K562 (cell line): Measurements from ENCODE around the gene VWA3A. TPM values are rescaled to one million over a fixed set of nuclear protein-coding genes. Genes with fewer than 3 reads are reported as not detected.

Source experiments
- ATAC-seq: fragments of 200-7000 bp; cut with Tn5 transposase; 3 replicates; pipeline ENCODE4 v1.9.1; 2020; ENCODE audit warnings: moderate library complexity
- BruUV-seq: library from RNA; stranded (reverse); fragments of 400-500 nt; replicated peaks from 2 replicates; lab custom pipeline; 2021; lab: Mats Ljungman, UMichigan
- CTCF ChIA-PET: fragments of 300-600 bp; formaldehyde crosslinking; extraction: SDS; loops from one replicate; lab custom pipeline; 2021; ENCODE audit warnings: low intra/inter-chr PET ratio; lab: Yijun Ruan, JAX
- POLR2A ChIA-PET: fragments of 300-600, 350-650 bp; sonication (Branson Sonifier 250); formaldehyde crosslinking; extraction: SDS; loops from one replicate; lab custom pipeline; 2021; ENCODE audit warnings: antibody characterized with exemption, inconsistent platforms; lab: Yijun Ruan, JAX
- DNase-seq, 4 experiments: peaks; one replicate each; pipeline versions ENCODE4 v3.0.0 to v3.0.0-alpha.2; 2011 to 2018; ENCODE audit warnings: low spot score in 3 of 4, mixed read lengths in 3 of 4; ENCODE audit errors: extremely low read depth in 1 of 4
- FAIRE-seq: peaks from 2 replicates; lab custom pipeline; 2011; peaks lifted over from hg19 to GRCh38; lab: Jason Lieb, UNC
- H2AFZ ChIP-seq: 2 replicates; pipeline ENCODE4 v1.6.0; 2011; ENCODE audit warnings: low read depth, low read length, control low read depth, inconsistent platforms
- H3K27ac ChIP-seq: fragments of 200-600 bp; 3 replicates; pipeline ENCODE4 v1.8.0; 2011; ENCODE audit warnings: low read depth, mild to moderate bottlenecking, control low read depth, inconsistent platforms, low read length, moderate library complexity, mixed read lengths; ENCODE audit errors: extremely low read depth
- H3K27me3 ChIP-seq, 2 experiments: fragments of 300-600 bp in 1 of 2; 2 replicates in 1 of 2; 3 replicates in 1 of 2; pipeline versions ENCODE4 v1.6.0 to v1.8.0; 2011; ENCODE audit warnings: inconsistent platforms in 2 of 2, low read length in 2 of 2, mild to moderate bottlenecking in 1 of 2, mixed read lengths in 1 of 2, moderate library complexity in 1 of 2; ENCODE audit not compliant: control insufficient read depth in 2 of 2, insufficient read depth in 2 of 2
- H3K36me3 ChIP-seq: fragments of 300-600 bp; 3 replicates; pipeline ENCODE4 v1.8.0; 2011; ENCODE audit warnings: mild to moderate bottlenecking, low read length, inconsistent platforms; ENCODE audit not compliant: control insufficient read depth, insufficient read depth
- H3K4me1 ChIP-seq, 2 experiments: fragments of 200-600 bp in 1 of 2; replicated peaks in 1 of 2; 2 replicates in 1 of 2; 3 replicates in 1 of 2; pipeline versions ENCODE4 v1.5.1 to v1.8.0; 2011; ENCODE audit warnings: inconsistent platforms in 2 of 2, low read length in 2 of 2, mild to moderate bottlenecking in 1 of 2, mixed read lengths in 1 of 2, moderate library complexity in 1 of 2; ENCODE audit not compliant: control insufficient read depth in 2 of 2, insufficient read depth in 2 of 2
- H3K4me2 ChIP-seq: 2 replicates; pipeline ENCODE4 v1.6.1; 2011; ENCODE audit warnings: low read length, control low read depth, inconsistent platforms, mixed read lengths; ENCODE audit not compliant: insufficient read depth
- H3K4me3 ChIP-seq: fragments of 200-600 bp; sonication (generic), shearing (Covaris generic); 2 replicates; pipeline ENCODE4 v1.5.1; 2016; ENCODE audit warnings: control low read depth, inconsistent platforms
- H3K79me2 ChIP-seq: fragments of 200-600 bp; 3 replicates; pipeline ENCODE4 v1.8.0; 2011; ENCODE audit warnings: low read length, inconsistent platforms; ENCODE audit not compliant: control insufficient read depth, insufficient read depth
- H3K9ac ChIP-seq, 2 experiments: 2 replicates each; pipeline versions ENCODE4 v1.6.0 to v1.6.1; 2011; ENCODE audit warnings: low read depth in 2 of 2, low read length in 2 of 2, control low read depth in 1 of 2, inconsistent platforms in 1 of 2, mild to moderate bottlenecking in 1 of 2, mixed read lengths in 1 of 2; ENCODE audit not compliant: insufficient read depth in 1 of 2
- H3K9me1 ChIP-seq: one replicate; pipeline ENCODE4 v1.6.0; 2011; ENCODE audit warnings: inconsistent platforms, mild to moderate bottlenecking, low read length, moderate library complexity; ENCODE audit not compliant: control insufficient read depth, insufficient read depth
- H3K9me3 ChIP-seq: replicated peaks from 2 replicates; pipeline ENCODE4 v1.5.1; 2011; ENCODE audit warnings: low read depth, low read length, inconsistent platforms; ENCODE audit not compliant: control insufficient read depth, insufficient read depth
- H4K20me1 ChIP-seq: replicated peaks from 2 replicates; pipeline ENCODE4 v1.6.1; 2011; ENCODE audit warnings: low read length, inconsistent platforms, mixed read lengths; ENCODE audit not compliant: control insufficient read depth, insufficient read depth
- JUN ChIP-seq, 2 experiments: sonication (generic) in 1 of 2; formaldehyde crosslinking in 1 of 2; IDR thresholded peaks; 2 replicates each; pipeline versions ENCODE4 v1.6.1 to v1.8.0; 2012 to 2022; ENCODE audit warnings: borderline replicate concordance in 2 of 2, mild to moderate bottlenecking in 2 of 2, improper control_type of control experiment in 1 of 2, low read depth in 1 of 2, low read length in 1 of 2, missing genetic modification reagents in 1 of 2
- PHB2 ChIP-seq: fragments of 450-650 bp; IDR thresholded peaks from 2 replicates; pipeline ENCODE4 v1.6.1; 2017; ENCODE audit warnings: low read depth
- POU5F1 ChIP-seq: fragments of 150-350 bp; IDR thresholded peaks from 2 replicates; pipeline ENCODE4 v1.6.1; 2014; ENCODE audit warnings: borderline replicate concordance, low read length, low read depth, mild to moderate bottlenecking; ENCODE audit not compliant: partially characterized antibody
- PRPF4 ChIP-seq: fragments of 200-400 bp; formaldehyde crosslinking; IDR thresholded peaks from one replicate; pipeline ENCODE4 v1.6.1; 2017; ENCODE audit warnings: low read length, low read depth, mild to moderate bottlenecking; ENCODE audit not compliant: insufficient read depth, poor library complexity, severe bottlenecking
- RNF2 ChIP-seq: sonication (generic); IDR thresholded peaks from 2 replicates; pipeline ENCODE4 v1.6.1; 2016
- SIRT6 ChIP-seq: IDR thresholded peaks from one replicate; pipeline ENCODE4 v1.6.1; 2012; ENCODE audit warnings: low read depth, mild to moderate bottlenecking, control low read depth, inconsistent platforms, low read length, moderate library complexity
- THRAP3 ChIP-seq: fragments of 450-650 bp; IDR thresholded peaks from 2 replicates; pipeline ENCODE4 v1.6.1; 2016; ENCODE audit warnings: mild to moderate bottlenecking, inconsistent platforms, borderline replicate concordance
- XRCC5 ChIP-seq: fragments of 200-400 bp; formaldehyde crosslinking; IDR thresholded peaks from 2 replicates; pipeline ENCODE4 v1.6.1; 2017; ENCODE audit warnings: low read depth, mild to moderate bottlenecking, low read length
- ZNF143 ChIP-seq: sonication (generic); formaldehyde crosslinking; IDR thresholded peaks from 2 replicates; pipeline ENCODE4 v1.9.0; 2022; ENCODE audit warnings: mild to moderate bottlenecking, missing genetic modification reagents
- ZNF174 ChIP-seq: fragments of 250-450 bp; sonication (Bioruptor Pico); IDR thresholded peaks from 2 replicates; pipeline ENCODE4 v1.4.0; 2020; ENCODE audit warnings: mild to moderate bottlenecking
- ZNF512 ChIP-seq: IDR thresholded peaks from 2 replicates; pipeline ENCODE4 v1.6.1; 2016; ENCODE audit warnings: missing genetic modification characterization, missing compliant biosample characterization
- ZNF778 ChIP-seq: fragments of 450-650 bp; formaldehyde crosslinking; IDR thresholded peaks from 2 replicates; pipeline ENCODE4 v1.4.0; 2020; ENCODE audit warnings: mild to moderate bottlenecking, moderate library complexity
- WGBS: fragments of 100-300 bp; shearing (Covaris generic); methylation state at CpG from one replicate; pipeline ENCODE4 v1.1.6; 2016; ENCODE audit warnings: low coverage, mixed read lengths; ENCODE audit not compliant: insufficient coverage; ENCODE audit errors: missing lambda C conversion rate; 5-methylcytosine and 5-hydroxymethylcytosine counted together
- in situ Hi-C: fragments of 300-500 bp; cut with MboI; formaldehyde crosslinking; loops from 4 replicates; pipeline ENCODE4 v1.15.0; 2018; ENCODE audit warnings: inconsistent platforms, mixed read lengths
- intact Hi-C: fragments of 100-400 bp; cut with micrococcal nuclease; formaldehyde crosslinking; loops from 2 replicates; pipeline ENCODE4 v1.14.2; 2022
- polyA plus RNA-seq, 8 experiments: library from polyadenylated mRNA; depleted of rRNA in 4 of 8; stranded (reverse) in 5 of 8; unstranded in 3 of 8; fragments of >200 nt; fragmentation: Nextera tagmentation in 2 of 8; fragmentation: Illumina TruSeq in 1 of 8; extraction: Ambion mirVana in 2 of 8; extraction: Trizol in 1 of 8; gene quantifications; 2 replicates each; pipeline versions ENCODE4 v1.2.1 to v1.2.3, GENCODE V29; 2011 to 2014; ENCODE audit warnings: inconsistent platforms in 1 of 8, missing spikeins in 1 of 8
- total RNA-seq, 7 experiments: library from RNA; depleted of rRNA in 6 of 7; stranded (reverse); fragments of >200 nt in 6 of 7; fragmentation: Illumina TruSeq in 2 of 7; extraction: Trizol in 2 of 7; gene quantifications; 2 replicates each; pipeline versions ENCODE4 v1.2.1 to v1.2.3, GENCODE V29; 2011 to 2021; ENCODE audit warnings: low replicate concordance in 1 of 7
- TF ChIP-seq, protein P1 (sequence below): fragments of 450-650 bp; formaldehyde crosslinking; IDR thresholded peaks from 2 replicates; pipeline ENCODE4 v1.4.0; 2022; ENCODE audit warnings: missing genetic modification characterization
- TF ChIP-seq, protein P2 (sequence below): fragments of 450-650 bp; formaldehyde crosslinking; IDR thresholded peaks from 2 replicates; pipeline ENCODE4 v1.4.0; 2020; ENCODE audit warnings: mild to moderate bottlenecking, mixed read lengths

The VWA3A gene
- total and polyA plus RNA-seq, 9 of the 15 experiments (the other 6 are each of a cell fraction or from before 2014, with no cell fraction given), result not detected

DNA sequence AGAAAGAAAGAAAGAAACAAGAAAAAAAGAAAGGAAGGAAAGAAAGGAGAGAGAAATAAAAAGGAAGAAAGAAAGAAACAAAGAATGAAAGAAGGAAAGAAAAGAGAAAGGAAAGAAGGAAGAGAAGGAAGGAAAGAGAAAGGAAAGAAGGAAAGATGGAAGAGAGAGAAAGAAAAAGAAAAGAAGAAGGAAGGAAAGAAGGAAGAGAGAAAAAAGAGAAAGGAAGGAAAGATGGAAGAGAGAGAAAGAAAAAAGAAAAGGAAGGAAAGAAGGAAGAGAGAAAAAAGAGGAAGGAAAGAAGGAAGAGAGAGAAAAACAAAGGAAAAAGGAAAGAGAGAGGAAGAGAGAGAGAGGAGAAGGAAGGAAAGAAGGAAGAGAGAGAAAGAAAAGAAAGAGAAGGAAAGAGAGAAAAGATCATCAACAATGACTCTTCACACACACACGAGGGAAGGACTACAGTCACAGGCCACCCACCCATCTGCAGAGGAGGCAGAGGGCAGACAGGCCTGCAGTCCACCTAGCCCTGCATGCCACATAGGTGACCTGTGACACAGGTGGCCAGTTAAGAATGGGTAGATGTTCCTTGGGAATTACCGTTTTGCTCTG, 23.9 kb downstream of the VWA3A start (continued):
- peak; percentile 98 for TF ChIP-seq ZNF512 (tag)
- TF ChIP-seq, protein P1, sequence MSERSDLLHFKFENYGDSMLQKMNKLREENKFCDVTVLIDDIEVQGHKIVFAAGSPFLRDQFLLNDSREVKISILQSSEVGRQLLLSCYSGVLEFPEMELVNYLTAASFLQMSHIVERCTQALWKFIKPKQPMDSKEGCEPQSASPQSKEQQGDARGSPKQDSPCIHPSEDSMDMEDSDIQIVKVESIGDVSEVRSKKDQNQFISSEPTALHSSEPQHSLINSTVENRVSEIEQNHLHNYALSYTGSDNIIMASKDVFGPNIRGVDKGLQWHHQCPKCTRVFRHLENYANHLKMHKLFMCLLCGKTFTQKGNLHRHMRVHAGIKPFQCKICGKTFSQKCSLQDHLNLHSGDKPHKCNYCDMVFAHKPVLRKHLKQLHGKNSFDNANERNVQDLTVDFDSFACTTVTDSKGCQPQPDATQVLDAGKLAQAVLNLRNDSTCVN (CRISPR knock-in tag), result 0 out of 2 replicates have a peak, but pooled peaks have one; percentile 15
- TF ChIP-seq RNF2, result no peak
- 0 out of 2 replicates have a peak, but pooled peaks have one; percentile 19 for TF ChIP-seq PHB2
- TF ChIP-seq THRAP3, result 0 out of 2 replicates have a peak, but pooled peaks have one; percentile 29
- TF ChIP-seq JUN (IDR thresholded peaks at IDR 0.05; ENCODE audit: borderline replicate concordance, low read depth, low read length), result no peak
- TF ChIP-seq JUN (CRISPR knock-in tag; IDR thresholded peaks at IDR 0.05; ENCODE audit: borderline replicate concordance), result no peak

- no peaks in the 10 kb centered on the region for H3K9me3 ChIP-seq
- TF ChIP-seq XRCC5 (no peak), ZNF174 (CRISPR knock-in tag) (no peak), SIRT6 (no peak), ZNF143 (CRISPR knock-in tag) (no peak), PRPF4 (no peak), ZNF778 (CRISPR knock-in tag) (no peak), POU5F1 (no peak)
- TF ChIP-seq, protein P2, sequence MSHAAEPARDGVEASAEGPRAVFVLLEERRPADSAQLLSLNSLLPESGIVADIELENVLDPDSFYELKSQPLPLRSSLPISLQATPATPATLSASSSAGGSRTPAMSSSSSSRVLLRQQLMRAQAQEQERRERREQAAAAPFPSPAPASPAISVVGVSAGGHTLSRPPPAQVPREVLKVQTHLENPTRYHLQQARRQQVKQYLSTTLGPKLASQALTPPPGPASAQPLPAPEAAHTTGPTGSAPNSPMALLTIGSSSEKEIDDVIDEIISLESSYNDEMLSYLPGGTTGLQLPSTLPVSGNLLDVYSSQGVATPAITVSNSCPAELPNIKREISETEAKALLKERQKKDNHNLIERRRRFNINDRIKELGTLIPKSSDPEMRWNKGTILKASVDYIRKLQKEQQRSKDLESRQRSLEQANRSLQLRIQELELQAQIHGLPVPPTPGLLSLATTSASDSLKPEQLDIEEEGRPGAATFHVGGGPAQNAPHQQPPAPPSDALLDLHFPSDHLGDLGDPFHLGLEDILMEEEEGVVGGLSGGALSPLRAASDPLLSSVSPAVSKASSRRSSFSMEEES (CRISPR knock-in tag), result no peak
- BruUV-seq, result no TSS peak
- POLR2A ChIA-PET, result no interaction called here
- no peak overlapping the region for H3K4me3 ChIP-seq
- CTCF ChIA-PET, result no interaction called here
- H3K9me1 ChIP-seq, result no peaks in the 10 kb centered on the region
- H2AFZ ChIP-seq, result no peak overlapping the region
- no peak overlapping the region for H3K4me2 ChIP-seq
- H3K36me3 ChIP-seq, result no peaks in the 10 kb centered on the region
- no peaks in the 10 kb centered on the region for H3K79me2 ChIP-seq
- FAIRE-seq, result no peak
- WGBS, result 14% methylated on average over 2 of the region's 2 CpGs
- in situ Hi-C loops, result loop anchor here (25.0 kb wide), 1 partner anchor 305 kb away; no protein-coding TSS in a partner anchor
- no peak overlapping the region for H3K27ac ChIP-seq
- no peaks in the 10 kb centered on the region for H3K4me1 ChIP-seq
- DNase-seq, result no peak
- peaks cover 0 to under 1% of the 10 kb centered on the region in 2 experiments; a peak in 2 of 5 replicates for H3K27me3 ChIP-seq
- no peak for ATAC-seq
- no peak overlapping the region; a peak in 1 of 4 replicates for H3K9ac ChIP-seq
- no peaks in the 10 kb centered on the region for H4K20me1 ChIP-seq
- intact Hi-C loops, result no loop called here
Observed at GRCh38 chr16:22117609-22118008, 25.3 kb downstream of the VWA3A start.
